Rectal smooth muscle tissue (tissue), 1 donor: ENCODE measurements around the gene MYO9B.
"Not testable (repeated sequence)": the region's sequence is repeated elsewhere in the genome, so short reads cannot be mapped to it uniquely, and the experiment has no call there.

Source experiments
- H3K27ac ChIP-seq: one replicate; pipeline ENCODE4 v1.7.0; 2013; ENCODE audit warnings: low read depth, low read length, inconsistent platforms
- H3K27me3 ChIP-seq: one replicate; pipeline ENCODE4 v1.7.0; 2013; ENCODE audit warnings: low read length; ENCODE audit not compliant: control insufficient read depth, insufficient read depth
- H3K36me3 ChIP-seq: one replicate; pipeline ENCODE4 v1.7.0; 2013; ENCODE audit warnings: low read length; ENCODE audit not compliant: control insufficient read depth, insufficient read depth
- H3K4me1 ChIP-seq: one replicate; pipeline ENCODE4 v1.7.0; 2013; ENCODE audit warnings: low read length; ENCODE audit not compliant: control insufficient read depth, insufficient read depth
- H3K4me3 ChIP-seq: one replicate; pipeline ENCODE4 v1.7.0; 2013; ENCODE audit warnings: low read length
- H3K9ac ChIP-seq: one replicate; pipeline ENCODE4 v1.7.0; 2013; ENCODE audit warnings: low read length

MYO9B gene

GRCh38 chr19:17165715-17166114, 90.1 kb downstream of the MYO9B start:
- H3K4me3 ChIP-seq: no peak overlapping the region
- peaks cover 22% of the 10 kb centered on the region for H3K36me3 ChIP-seq
- no peak overlapping the region for H3K27ac ChIP-seq
- H3K27me3 ChIP-seq: no peaks in the 10 kb centered on the region
- H3K4me1 ChIP-seq: no peaks in the 10 kb centered on the region
- H3K9ac ChIP-seq: no peak overlapping the region

- Histone ChIP-seq H3K27ac (no peak overlapping the region), H3K4me1 (no peaks in the 10 kb centered on the region), H3K27me3 (no peaks in the 10 kb centered on the region), H3K4me3 (no peak overlapping the region), H3K36me3 (peaks cover 34% of the 10 kb centered on the region), H3K9ac (no peak overlapping the region)
Measured at GRCh38 chr19:17170538-17171297, 95.1 kb downstream of the MYO9B start.

GRCh38 chr19:17171874-17172273, 96.3 kb downstream of the MYO9B start:
- Histone ChIP-seq H3K27me3 (no peaks in the 10 kb centered on the region), H3K36me3 (peaks cover 40% of the 10 kb centered on the region), H3K9ac (no peak overlapping the region), H3K4me1 (no peaks in the 10 kb centered on the region), H3K4me3 (no peak overlapping the region), H3K27ac (no peak overlapping the region)

GRCh38 chr19:17172624-17173345, 97.2 kb downstream of the MYO9B start:
- Histone ChIP-seq H3K4me1 (no peaks in the 10 kb centered on the region), H3K27ac (no peak overlapping the region), H3K4me3 (no peak overlapping the region), H3K36me3 (peaks cover 43% of the 10 kb centered on the region), H3K9ac (no peak overlapping the region), H3K27me3 (no peaks in the 10 kb centered on the region)

- no peak overlapping the region for H3K9ac ChIP-seq
- H3K27me3 ChIP-seq: no peaks in the 10 kb centered on the region
- H3K4me1 ChIP-seq: no peaks in the 10 kb centered on the region
- H3K36me3 ChIP-seq: peaks cover 32% of the 10 kb centered on the region
- no peak overlapping the region for H3K4me3 ChIP-seq
- H3K27ac ChIP-seq: no peak overlapping the region
Measured at GRCh38 chr19:17178291-17178690, 102.7 kb downstream of the MYO9B start.

GRCh38 chr19:17180997-17181702, 105.6 kb downstream of the MYO9B start:
- Histone ChIP-seq H3K36me3 (peaks cover 33% of the 10 kb centered on the region), H3K27me3 (no peaks in the 10 kb centered on the region)

GRCh38 chr19:17183271-17183761, 107.7 kb downstream of the MYO9B start:
- H3K9ac ChIP-seq: no peak overlapping the region
- no peaks in the 10 kb centered on the region for H3K27me3 ChIP-seq
- H3K4me1 ChIP-seq: no peaks in the 10 kb centered on the region
- H3K27ac ChIP-seq: no peak overlapping the region
- no peak overlapping the region for H3K4me3 ChIP-seq
- peaks cover 23% of the 10 kb centered on the region for H3K36me3 ChIP-seq

More at GRCh38 chr19:17180997-17181702, 105.6 kb downstream of the MYO9B start:
- Histone ChIP-seq H3K4me1 (no peaks in the 10 kb centered on the region), H3K9ac (no peak overlapping the region), H3K4me3 (no peak overlapping the region), H3K27ac (no peak overlapping the region)

- H3K36me3 ChIP-seq: peaks cover 24% of the 10 kb centered on the region
- no peaks in the 10 kb centered on the region for H3K27me3 ChIP-seq
- no peak overlapping the region for H3K4me3 ChIP-seq
- no peak overlapping the region for H3K27ac ChIP-seq
- H3K4me1 ChIP-seq: no peaks in the 10 kb centered on the region
- no peak overlapping the region for H3K9ac ChIP-seq
Measured at GRCh38 chr19:17183858-17184321, 108.3 kb downstream of the MYO9B start.

- H3K9ac ChIP-seq: no peak overlapping the region
- H3K4me3 ChIP-seq: no peak overlapping the region
- no peaks in the 10 kb centered on the region for H3K27me3 ChIP-seq
- no peak overlapping the region for H3K27ac ChIP-seq
- H3K4me1 ChIP-seq: no peaks in the 10 kb centered on the region
- H3K36me3 ChIP-seq: peaks cover 29% of the 10 kb centered on the region
Measured at GRCh38 chr19:17184371-17184841, 108.8 kb downstream of the MYO9B start.

GRCh38 chr19:17185590-17185989, 110.0 kb downstream of the MYO9B start:
- Histone ChIP-seq H3K27me3 (no peaks in the 10 kb centered on the region), H3K4me1 (no peaks in the 10 kb centered on the region), H3K9ac (no peak overlapping the region), H3K27ac (no peak overlapping the region), H3K4me3 (no peak overlapping the region), H3K36me3 (peaks cover 30% of the 10 kb centered on the region)

- H3K9ac ChIP-seq, H3K4me1 ChIP-seq, H3K4me3 ChIP-seq, H3K27me3 ChIP-seq, H3K27ac ChIP-seq: not testable (repeated sequence)
- H3K36me3 ChIP-seq: peaks cover 47% of the 10 kb centered on the region
Measured at GRCh38 chr19:17191736-17192135, 116.2 kb downstream of the MYO9B start.

GRCh38 chr19:17192751-17193150, 117.2 kb downstream of the MYO9B start:
- H3K4me1 ChIP-seq: no peaks in the 10 kb centered on the region
- H3K36me3 ChIP-seq: peaks cover 47% of the 10 kb centered on the region
- no peak overlapping the region for H3K4me3 ChIP-seq
- no peak overlapping the region for H3K27ac ChIP-seq
- H3K9ac ChIP-seq: no peak overlapping the region
- H3K27me3 ChIP-seq: no peaks in the 10 kb centered on the region
